ENCODE results near the gene SCARF2.

The SCARF2 gene

DNA sequence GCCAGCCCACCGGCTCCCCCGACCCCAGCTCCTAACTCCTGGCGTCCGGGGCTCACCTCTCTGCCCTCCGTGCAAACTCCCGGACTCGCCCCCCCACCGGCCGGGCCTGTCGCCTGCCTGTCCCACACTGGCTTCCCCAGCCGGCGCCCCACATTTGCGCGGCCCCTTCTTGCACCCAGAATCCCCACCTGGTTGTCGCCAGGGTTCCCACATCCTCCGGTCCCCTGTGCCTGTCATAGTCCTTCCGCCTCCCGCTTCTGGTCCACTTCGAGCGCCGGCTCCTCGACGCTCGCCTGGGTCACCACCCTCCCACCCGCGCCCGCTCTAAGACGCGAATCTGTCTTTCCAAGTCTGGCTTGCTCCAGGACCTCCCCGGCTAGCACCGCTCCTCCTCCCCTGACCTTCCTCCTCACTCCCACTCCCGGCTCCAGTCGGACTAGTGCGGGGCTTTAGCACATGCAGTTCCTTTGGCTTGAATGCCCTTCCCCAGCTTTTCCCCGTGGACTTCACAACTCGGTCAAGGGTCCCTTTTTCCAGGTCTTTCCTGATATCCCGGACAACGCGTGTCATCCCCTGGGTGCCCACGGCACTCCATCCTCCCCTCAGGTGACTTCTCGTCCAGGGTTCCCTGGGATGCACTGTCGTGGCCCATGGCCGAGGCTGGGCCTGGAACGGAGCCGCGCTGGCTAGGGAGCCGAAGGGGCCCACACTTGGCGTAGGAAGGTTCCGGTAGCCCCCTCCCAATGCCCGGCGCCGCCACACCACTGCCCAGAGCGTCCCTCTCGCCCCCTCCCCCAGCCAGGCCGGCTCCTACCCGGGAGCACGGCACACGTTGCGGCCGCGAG, 635 bp downstream of the SCARF2 start:
- DNase-seq (ENCODE audit: low read depth) = no peak
- TF ChIP-seq, protein P1, sequence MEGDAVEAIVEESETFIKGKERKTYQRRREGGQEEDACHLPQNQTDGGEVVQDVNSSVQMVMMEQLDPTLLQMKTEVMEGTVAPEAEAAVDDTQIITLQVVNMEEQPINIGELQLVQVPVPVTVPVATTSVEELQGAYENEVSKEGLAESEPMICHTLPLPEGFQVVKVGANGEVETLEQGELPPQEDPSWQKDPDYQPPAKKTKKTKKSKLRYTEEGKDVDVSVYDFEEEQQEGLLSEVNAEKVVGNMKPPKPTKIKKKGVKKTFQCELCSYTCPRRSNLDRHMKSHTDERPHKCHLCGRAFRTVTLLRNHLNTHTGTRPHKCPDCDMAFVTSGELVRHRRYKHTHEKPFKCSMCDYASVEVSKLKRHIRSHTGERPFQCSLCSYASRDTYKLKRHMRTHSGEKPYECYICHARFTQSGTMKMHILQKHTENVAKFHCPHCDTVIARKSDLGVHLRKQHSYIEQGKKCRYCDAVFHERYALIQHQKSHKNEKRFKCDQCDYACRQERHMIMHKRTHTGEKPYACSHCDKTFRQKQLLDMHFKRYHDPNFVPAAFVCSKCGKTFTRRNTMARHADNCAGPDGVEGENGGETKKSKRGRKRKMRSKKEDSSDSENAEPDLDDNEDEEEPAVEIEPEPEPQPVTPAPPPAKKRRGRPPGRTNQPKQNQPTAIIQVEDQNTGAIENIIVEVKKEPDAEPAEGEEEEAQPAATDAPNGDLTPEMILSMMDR (IDR thresholded peaks at IDR 0.05; ENCODE audit: insufficient read depth, low read depth, low read length, missing control alignments) = no peak
- H3K4me3 ChIP-seq (ENCODE audit: low read depth, low read length) = no peak overlapping the region

DNA sequence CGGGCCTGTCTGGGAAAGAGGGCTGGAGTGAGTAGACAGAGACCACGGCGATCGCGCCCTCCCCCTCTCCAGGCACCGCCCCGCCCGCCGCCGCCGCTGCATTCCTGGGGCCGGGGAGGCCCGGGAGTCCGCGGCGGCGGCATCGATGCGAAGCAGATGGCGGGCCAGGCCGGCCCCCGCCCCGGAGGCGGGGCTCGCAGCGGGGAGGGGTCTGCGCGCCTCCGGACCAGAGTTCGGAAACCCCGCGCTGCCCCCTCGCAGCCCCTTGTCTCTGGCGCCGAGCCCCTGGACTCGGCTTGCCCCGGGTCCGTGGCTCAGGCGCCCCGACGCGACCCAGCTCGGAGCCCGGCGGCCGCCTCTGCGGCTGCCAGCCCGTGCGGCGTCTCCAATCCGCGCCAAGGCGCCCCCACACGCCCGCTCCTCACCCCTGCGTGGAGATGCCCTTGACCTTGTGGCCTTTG, 1.3 kb downstream of the SCARF2 start:
- no peak overlapping the region for H3K4me3 ChIP-seq (ENCODE audit: low read depth, low read length)
- DNase-seq (ENCODE audit: low read depth) = no peak
- TF ChIP-seq, protein P1 (IDR thresholded peaks at IDR 0.05; ENCODE audit: insufficient read depth, low read depth, low read length, missing control alignments) = no peak

- TF ChIP-seq, protein P1 (IDR thresholded peaks at IDR 0.05; ENCODE audit: insufficient read depth, low read depth, low read length, missing control alignments) = no peak
- no peak for DNase-seq (ENCODE audit: low read depth)
- no peak overlapping the region for H3K4me3 ChIP-seq (ENCODE audit: low read depth, low read length)
These were observed 2.0 kb downstream of the SCARF2 start for GRCh38 chr22:20435436-20436306.

DNA sequence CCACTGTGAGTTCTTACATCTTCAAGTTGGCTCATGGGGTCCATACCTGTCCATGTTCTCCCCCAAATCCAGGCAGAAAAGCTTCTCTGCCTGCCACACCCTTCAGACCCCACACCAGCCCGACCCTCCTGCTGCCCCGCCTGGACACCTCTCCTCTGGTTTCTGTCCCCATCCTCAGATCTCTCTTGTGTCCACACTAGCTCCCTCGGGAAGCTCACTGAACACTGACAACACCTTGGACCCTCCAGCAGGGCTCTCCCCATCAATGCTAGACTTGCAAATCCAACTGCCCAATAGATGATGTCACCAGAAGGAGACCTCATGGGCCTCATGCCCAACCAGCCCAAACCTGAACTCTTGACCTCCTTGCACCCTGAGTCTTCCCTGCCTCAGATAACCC, 2.9 kb downstream of the SCARF2 start:
- TF ChIP-seq, protein P1 (IDR thresholded peaks at IDR 0.05; ENCODE audit: insufficient read depth, low read depth, low read length, missing control alignments) = no peak
- no peak for DNase-seq (ENCODE audit: low read depth)
- H3K4me3 ChIP-seq (ENCODE audit: low read depth, low read length) = no peak overlapping the region

- TF ChIP-seq, protein P1 (IDR thresholded peaks at IDR 0.05; ENCODE audit: insufficient read depth, low read depth, low read length, missing control alignments) = no peak
- H3K4me3 ChIP-seq (ENCODE audit: low read depth, low read length) = no peak overlapping the region
- no peak for DNase-seq (ENCODE audit: low read depth)
These were observed 3.3 kb downstream of the SCARF2 start for GRCh38 chr22:20434264-20434751.

- TF ChIP-seq, protein P1 (IDR thresholded peaks at IDR 0.05; ENCODE audit: insufficient read depth, low read depth, low read length, missing control alignments) = no peak
- H3K4me3 ChIP-seq (ENCODE audit: low read depth, low read length) = no peak overlapping the region
- DNase-seq (ENCODE audit: low read depth) = no peak
These were observed 3.9 kb downstream of the SCARF2 start for GRCh38 chr22:20433686-20434241.
